ENCODE data around the gene DHRS7. TPM values are rescaled to one million over a fixed set of nuclear protein-coding genes. Genes with fewer than 3 reads are reported as not detected.

DHRS7 gene
- total RNA-seq, 6 experiments from 2014 or later = 50.0 to 75.0 (median 54.1) TPM

GRCh38 chr14:60094306-60094897 lies 70.8 kb downstream of the DHRS7 start:
- DNase-seq = peak; percentile 56
- Mint-ChIP-seq H3K27me3 (ENCODE audit: insufficient read depth) (no peaks in the 10 kb centered on the region; the same call in 1 of the 2 replicates), H3K4me1 (ENCODE audit: low read depth) (peaks cover 56% of the 10 kb centered on the region), H3K9me3 (no peaks in the 10 kb centered on the region), H3K27ac (peak overlapping the region; percentile 97), H3K4me3 (peak overlapping the region; percentile 97), H3K36me3 (ENCODE audit: low read depth) (peaks cover 40% of the 10 kb centered on the region)
- TF ChIP-seq, protein P1, sequence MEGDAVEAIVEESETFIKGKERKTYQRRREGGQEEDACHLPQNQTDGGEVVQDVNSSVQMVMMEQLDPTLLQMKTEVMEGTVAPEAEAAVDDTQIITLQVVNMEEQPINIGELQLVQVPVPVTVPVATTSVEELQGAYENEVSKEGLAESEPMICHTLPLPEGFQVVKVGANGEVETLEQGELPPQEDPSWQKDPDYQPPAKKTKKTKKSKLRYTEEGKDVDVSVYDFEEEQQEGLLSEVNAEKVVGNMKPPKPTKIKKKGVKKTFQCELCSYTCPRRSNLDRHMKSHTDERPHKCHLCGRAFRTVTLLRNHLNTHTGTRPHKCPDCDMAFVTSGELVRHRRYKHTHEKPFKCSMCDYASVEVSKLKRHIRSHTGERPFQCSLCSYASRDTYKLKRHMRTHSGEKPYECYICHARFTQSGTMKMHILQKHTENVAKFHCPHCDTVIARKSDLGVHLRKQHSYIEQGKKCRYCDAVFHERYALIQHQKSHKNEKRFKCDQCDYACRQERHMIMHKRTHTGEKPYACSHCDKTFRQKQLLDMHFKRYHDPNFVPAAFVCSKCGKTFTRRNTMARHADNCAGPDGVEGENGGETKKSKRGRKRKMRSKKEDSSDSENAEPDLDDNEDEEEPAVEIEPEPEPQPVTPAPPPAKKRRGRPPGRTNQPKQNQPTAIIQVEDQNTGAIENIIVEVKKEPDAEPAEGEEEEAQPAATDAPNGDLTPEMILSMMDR (IDR thresholded peaks at IDR 0.05) = no peak

Other genes with a start within 250 kb of the DHRS7 start
- gene LRRC9, start 245.3 kb downstream of the DHRS7 start, total RNA-seq (2021; fragmentation: NEBNext Ultra II Directional; extraction: Animal tissue kit (Norgen Biotek cat#: 25700)) = not detected
- 10 to 100 TPM; 46.5 to 67.7 (median 54.9) TPM for gene PCNX4, start 73.5 kb downstream of the DHRS7 start, total RNA-seq (2021; fragmentation: NEBNext Ultra II Directional; extraction: Animal tissue kit (Norgen Biotek cat#: 25700))
- 10 to 100 TPM; 35.2 to 38.0 (median 36.5) TPM for gene PPM1A, start 83.8 kb upstream of the DHRS7 start, total RNA-seq (2021; fragmentation: NEBNext Ultra II Directional; extraction: Animal tissue kit (Norgen Biotek cat#: 25700))